Endothelial cell of umbilical vein (primary cell): ENCODE measurements around the gene PDLIM4. TPM values are rescaled to one million over a fixed set of nuclear protein-coding genes. Genes with fewer than 3 reads are reported as not detected.

Experiments
- BruUV-seq: library from RNA; stranded (reverse); fragments of 400-500 nt; replicated peaks from 2 replicates; lab custom pipeline; 2021; lab: Mats Ljungman, UMichigan
- CTCF ChIA-PET: fragments of 300-600, 350-600 bp; sonication (Branson Sonifier 250); formaldehyde crosslinking; loops from one replicate; lab custom pipeline; 2021; ENCODE audit warnings: antibody characterized with exemption, inconsistent platforms; lab: Charles Lee
- POLR2A ChIA-PET: fragments of 300-600, 350-600 bp; sonication (Branson Sonifier 250); formaldehyde crosslinking; loops from one replicate; lab custom pipeline; 2021; ENCODE audit warnings: antibody characterized with exemption, inconsistent platforms; lab: Charles Lee
- DNase-seq: peaks from one replicate; pipeline ENCODE4 v3.0.0-alpha.2; 2011; ENCODE audit warnings: low read depth, low spot score
- FAIRE-seq: peaks from 2 replicates; lab custom pipeline; 2011; peaks lifted over from hg19 to GRCh38; lab: Jason Lieb, UNC
- H2AFZ ChIP-seq: 2 replicates; pipeline ENCODE4 v1.6.0; 2012; ENCODE audit warnings: low read depth, low read length, control low read depth, inconsistent platforms
- H3K27ac ChIP-seq: 2 replicates; pipeline ENCODE4 v1.5.1; 2011; ENCODE audit warnings: low read depth, mild to moderate bottlenecking, control low read depth, low read length, moderate library complexity; ENCODE audit not compliant: insufficient read depth
- H3K27me3 ChIP-seq, 2 experiments: 2 replicates each; pipeline versions ENCODE4 v1.6.0 to v1.6.1; 2011; ENCODE audit warnings: low read length in 2 of 2, mixed read lengths in 1 of 2; ENCODE audit not compliant: control insufficient read depth in 2 of 2, insufficient read depth in 2 of 2
- H3K36me3 ChIP-seq, 2 experiments: 2 replicates in 1 of 2; 3 replicates in 1 of 2; pipeline ENCODE4 v1.5.1; 2011; ENCODE audit warnings: low read length in 2 of 2, mild to moderate bottlenecking in 1 of 2, moderate library complexity in 1 of 2; ENCODE audit not compliant: control insufficient read depth in 2 of 2, insufficient read depth in 2 of 2; ENCODE audit errors: extremely low read depth in 1 of 2
- H3K4me1 ChIP-seq: 3 replicates; pipeline ENCODE4 v1.5.1; 2011; ENCODE audit warnings: mild to moderate bottlenecking, low read length; ENCODE audit not compliant: control insufficient read depth, insufficient read depth; ENCODE audit errors: extremely low read depth
- H3K4me2 ChIP-seq: 2 replicates; pipeline ENCODE4 v1.6.1; 2011; ENCODE audit warnings: low read length, control low read depth, mixed read lengths; ENCODE audit not compliant: insufficient read depth
- H3K4me3 ChIP-seq, 3 experiments: fragments of 200-600 bp in 1 of 3; sonication (generic), shearing (Covaris generic) in 1 of 3; replicated peaks in 1 of 3; 2 replicates each; pipeline ENCODE4 v1.5.1; 2011 to 2016; ENCODE audit warnings: control low read depth in 3 of 3, low read length in 3 of 3, mild to moderate bottlenecking in 2 of 3, inconsistent platforms in 1 of 3, low read depth in 1 of 3, moderate library complexity in 1 of 3; ENCODE audit not compliant: insufficient read depth in 1 of 3
- H3K79me2 ChIP-seq: 2 replicates; pipeline ENCODE4 v1.6.0; 2012; ENCODE audit warnings: low read length, inconsistent platforms; ENCODE audit not compliant: control insufficient read depth, insufficient read depth
- H3K9ac ChIP-seq: replicated peaks from 2 replicates; pipeline ENCODE3; 2011; ENCODE audit warnings: low read length, control low read depth; ENCODE audit not compliant: insufficient read depth; ENCODE audit errors: extremely low read depth
- H3K9me1 ChIP-seq: replicated peaks from 3 replicates; pipeline ENCODE4 v1.6.0; 2011; ENCODE audit warnings: mild to moderate bottlenecking, low read length; ENCODE audit not compliant: control insufficient read depth, insufficient read depth; ENCODE audit errors: extremely low read depth
- H3K9me3 ChIP-seq: replicated peaks from 2 replicates; pipeline ENCODE4 v1.5.1; 2012; ENCODE audit warnings: low read length, inconsistent platforms; ENCODE audit not compliant: control insufficient read depth, insufficient read depth
- H4K20me1 ChIP-seq: replicated peaks from 2 replicates; pipeline ENCODE3; 2011; ENCODE audit warnings: mild to moderate bottlenecking, low read length; ENCODE audit not compliant: control insufficient read depth, insufficient read depth; ENCODE audit errors: extremely low read depth
- CTCF ChIP-seq, 2 donors: IDR thresholded peaks; 1 replicate in 1 of 2; 2 replicates in 1 of 2; pipeline ENCODE4 v1.5.1; 2011; ENCODE audit warnings: low read length in 2 of 2, mild to moderate bottlenecking in 2 of 2, moderate library complexity in 2 of 2, control low read depth in 1 of 2, inconsistent platforms in 1 of 2, low read depth in 1 of 2; ENCODE audit not compliant: insufficient read depth in 1 of 2; ENCODE audit errors: extremely low read depth in 1 of 2
- EZH2 ChIP-seq: IDR thresholded peaks from 2 replicates; pipeline ENCODE4 v1.6.1; 2012; ENCODE audit warnings: borderline replicate concordance, low read depth, mild to moderate bottlenecking, moderate library complexity, low read length, inconsistent platforms; ENCODE audit not compliant: severe bottlenecking
- FOS ChIP-seq: IDR thresholded peaks from 2 replicates; pipeline ENCODE4 v1.6.1; 2011; ENCODE audit warnings: mild to moderate bottlenecking, low read length, moderate library complexity, borderline replicate concordance; ENCODE audit not compliant: insufficient read depth
- GATA2 ChIP-seq: IDR thresholded peaks from 2 replicates; pipeline ENCODE4 v1.7.0; 2011; ENCODE audit warnings: low read depth, mild to moderate bottlenecking, moderate library complexity, mixed read lengths, low read length; ENCODE audit not compliant: insufficient read length, insufficient read depth
- JUN ChIP-seq: IDR thresholded peaks from 2 replicates; pipeline ENCODE4 v1.6.1; 2011; ENCODE audit warnings: borderline replicate concordance, low read depth; ENCODE audit not compliant: insufficient read length, insufficient read depth
- MAX ChIP-seq: IDR thresholded peaks from 2 replicates; pipeline ENCODE4 v1.6.1; 2011; ENCODE audit not compliant: insufficient read depth, insufficient read length
- MYC ChIP-seq: IDR thresholded peaks from one replicate; pipeline ENCODE4 v1.6.1; 2011; ENCODE audit warnings: mild to moderate bottlenecking, low read depth, low read length
- POLR2A ChIP-seq: IDR thresholded peaks from 2 replicates; pipeline ENCODE4 v1.6.1; 2012; ENCODE audit warnings: low read depth, mild to moderate bottlenecking, control low read depth, low read length
- POLR2AphosphoS5 ChIP-seq: IDR thresholded peaks from 2 replicates; pipeline ENCODE4 v1.6.1; 2012; ENCODE audit warnings: low read depth, mild to moderate bottlenecking, control low read depth, low read length, moderate library complexity; ENCODE audit not compliant: insufficient read depth
- dilution Hi-C: fragments of 300-500 bp; cut with MboI; formaldehyde crosslinking; loops from one replicate; pipeline ENCODE4 v1.15.0; 2019; ENCODE audit warnings: low sequenced_read_pairs; ENCODE audit not compliant: extremely low pct_ligation_motif_present
- intact Hi-C: fragments of 100-400 bp; cut with micrococcal nuclease; formaldehyde crosslinking; loops from one replicate; pipeline ENCODE4 v1.10.0; 2022
- polyA plus RNA-seq, 4 experiments: library from polyadenylated mRNA; depleted of rRNA in 3 of 4; stranded (reverse) in 3 of 4; unstranded in 1 of 4; fragments of >200 nt; gene quantifications; 2 replicates each; pipeline versions ENCODE4 v1.2.1 to v1.2.3, GENCODE V29; 2011 to 2012; ENCODE audit warnings: missing spikeins in 1 of 4
- total RNA-seq: library from RNA; stranded (reverse); gene quantifications from 2 replicates; pipeline ENCODE4 v1.2.3, GENCODE V29; 2021

Gene PDLIM4
- total and polyA plus RNA-seq, 2 donors (not counting 3 experiments of a cell fraction or from before 2014, with no cell fraction given), result 65.7 to 112 TPM

- CTCF ChIA-PET, result no interaction called here
- Histone ChIP-seq H3K27me3 (peaks cover 0 to 1% of the 10 kb centered on the region in 2 experiments), H3K4me1 (no peaks in the 10 kb centered on the region), H3K9ac (no peak overlapping the region), H4K20me1 (no peaks in the 10 kb centered on the region), H3K9me3 (no peaks in the 10 kb centered on the region), H3K36me3 (no peaks in the 10 kb centered on the region), H3K79me2 (no peaks in the 10 kb centered on the region), H3K27ac (no peak overlapping the region), H3K4me2 (no peak overlapping the region), H3K4me3 (no peak overlapping the region), H2AFZ (no peak overlapping the region), H3K9me1 (no peaks in the 10 kb centered on the region)
- DNase-seq, result no peak
- TF ChIP-seq FOS (no peak), MYC (no peak), MAX (no peak)
- dilution Hi-C loops, result no loop called here
- POLR2A ChIA-PET, result no interaction called here
- FAIRE-seq, result no peak
- BruUV-seq, result no TSS peak
- intact Hi-C loops, result no loop called here
These were observed 26.6 kb upstream of the PDLIM4 start for GRCh38 chr5:132230871-132231270.

GRCh38 chr5:132232465-132232864 lies 25.0 kb upstream of the PDLIM4 start:
- no peaks in the 10 kb centered on the region for H3K9me3 ChIP-seq
- no TSS peak for BruUV-seq
- H3K4me3 ChIP-seq, result no peak overlapping the region
- no peaks in the 10 kb centered on the region for H3K4me1 ChIP-seq
- H3K79me2 ChIP-seq, result no peaks in the 10 kb centered on the region
- peaks cover 0 to 1% of the 10 kb centered on the region in 2 experiments for H3K27me3 ChIP-seq
- no peaks in the 10 kb centered on the region for H3K36me3 ChIP-seq
- intact Hi-C loops, result no loop called here
- ChIA-PET CTCF (no interaction called here), POLR2A (no interaction called here)
- no peak for DNase-seq
- dilution Hi-C loops, result no loop called here
- no peak overlapping the region for H3K27ac ChIP-seq
- H3K9ac ChIP-seq, result no peak overlapping the region
- TF ChIP-seq POLR2A, result no peak
- no peak for TF ChIP-seq MAX
- TF ChIP-seq FOS, result no peak
- no peak for TF ChIP-seq EZH2
- no peak for TF ChIP-seq POLR2AphosphoS5
- TF ChIP-seq GATA2, result no peak
- no peak for TF ChIP-seq JUN
- no peak for TF ChIP-seq MYC
- no peak for TF ChIP-seq CTCF (IDR thresholded peaks at IDR 0.05; ENCODE audit: extremely low read depth in 1 of 2, insufficient read depth in 1 of 2, low read depth in 1 of 2, low read length in 2 of 2)
- no peak overlapping the region for H2AFZ ChIP-seq
- no peak for FAIRE-seq
- no peaks in the 10 kb centered on the region for H4K20me1 ChIP-seq
- no peaks in the 10 kb centered on the region for H3K9me1 ChIP-seq
- no peak overlapping the region for H3K4me2 ChIP-seq
